Measurements from ENCODE around the gene ACAD9. TPM values are rescaled to one million over a fixed set of nuclear protein-coding genes. Genes with fewer than 3 reads are reported as not detected.

ACAD9 gene
- total and polyA plus RNA-seq, 2 donors (not counting 1 experiment from before 2014, with no cell fraction given), result 33.6 to 41.6 TPM

DNA sequence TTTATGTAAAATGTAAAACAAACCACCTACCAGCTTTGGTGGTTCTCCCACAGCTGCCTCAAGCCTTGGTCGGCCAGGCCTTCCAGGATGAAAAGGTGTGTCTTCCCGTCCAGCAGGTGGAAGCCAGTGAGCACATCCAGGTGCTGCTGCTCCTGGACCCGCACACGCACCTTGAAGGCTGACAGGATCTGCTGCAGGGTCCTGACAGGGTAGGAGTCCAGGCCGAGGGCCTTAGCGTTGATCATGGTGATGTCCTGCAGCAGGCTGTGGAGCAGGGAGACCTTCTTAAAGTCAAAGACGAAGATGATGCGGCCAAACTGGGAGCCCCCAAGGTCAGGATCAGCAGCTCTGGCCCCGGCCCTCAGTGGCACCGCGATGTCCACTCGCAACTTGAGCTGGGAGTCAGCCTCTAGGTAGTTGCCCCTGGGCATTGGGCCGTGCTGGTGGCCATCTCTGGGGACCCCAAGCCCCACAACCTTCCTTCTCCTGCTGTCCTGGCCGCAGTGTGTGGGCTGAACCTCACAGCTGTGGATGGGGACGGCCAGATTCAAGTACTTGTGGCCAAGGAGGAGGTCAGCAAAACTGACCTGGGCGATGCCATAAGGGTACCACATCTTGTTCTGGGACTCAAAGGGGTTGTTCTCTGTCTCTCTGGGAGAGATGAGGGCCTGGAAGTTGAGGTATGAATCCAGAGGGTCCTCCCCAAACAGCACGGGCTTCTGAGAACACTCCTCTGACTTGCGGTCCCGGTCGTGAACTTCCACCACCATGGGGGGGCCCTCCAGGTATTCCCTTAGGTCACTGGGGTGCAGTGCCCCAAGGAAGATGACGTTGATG is 65.8 kb downstream of the ACAD9 start:
- DNase-seq (ENCODE audit: low read depth in 2 of 2), result no peak
- no peak for TF ChIP-seq EZH2 (IDR thresholded peaks at IDR 0.05; ENCODE audit: low read length, missing control alignments)
- TF ChIP-seq, protein P1, sequence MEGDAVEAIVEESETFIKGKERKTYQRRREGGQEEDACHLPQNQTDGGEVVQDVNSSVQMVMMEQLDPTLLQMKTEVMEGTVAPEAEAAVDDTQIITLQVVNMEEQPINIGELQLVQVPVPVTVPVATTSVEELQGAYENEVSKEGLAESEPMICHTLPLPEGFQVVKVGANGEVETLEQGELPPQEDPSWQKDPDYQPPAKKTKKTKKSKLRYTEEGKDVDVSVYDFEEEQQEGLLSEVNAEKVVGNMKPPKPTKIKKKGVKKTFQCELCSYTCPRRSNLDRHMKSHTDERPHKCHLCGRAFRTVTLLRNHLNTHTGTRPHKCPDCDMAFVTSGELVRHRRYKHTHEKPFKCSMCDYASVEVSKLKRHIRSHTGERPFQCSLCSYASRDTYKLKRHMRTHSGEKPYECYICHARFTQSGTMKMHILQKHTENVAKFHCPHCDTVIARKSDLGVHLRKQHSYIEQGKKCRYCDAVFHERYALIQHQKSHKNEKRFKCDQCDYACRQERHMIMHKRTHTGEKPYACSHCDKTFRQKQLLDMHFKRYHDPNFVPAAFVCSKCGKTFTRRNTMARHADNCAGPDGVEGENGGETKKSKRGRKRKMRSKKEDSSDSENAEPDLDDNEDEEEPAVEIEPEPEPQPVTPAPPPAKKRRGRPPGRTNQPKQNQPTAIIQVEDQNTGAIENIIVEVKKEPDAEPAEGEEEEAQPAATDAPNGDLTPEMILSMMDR (conservative IDR thresholded peaks at IDR 0.05 in 1 of 2, IDR thresholded peaks at IDR 0.05 in 1 of 2; ENCODE audit: low read depth in 1 of 2, low read length in 2 of 2), result no peak
- H2AFZ ChIP-seq (ENCODE audit: low read length), result no peak overlapping the region
- no peaks in the 10 kb centered on the region for H4K20me1 ChIP-seq (ENCODE audit: control insufficient read depth, extremely low read depth, insufficient read depth, low read length)
- peaks cover 6% of the 10 kb centered on the region for H3K27me3 ChIP-seq (ENCODE audit: control insufficient read depth, insufficient read depth, low read length)
- H3K4me2 ChIP-seq (ENCODE audit: extremely low read depth, insufficient read depth, low read length), result no peak overlapping the region
- no peak overlapping the region for H3K27ac ChIP-seq (ENCODE audit: insufficient read depth, low read length)
- H3K9me3 ChIP-seq (ENCODE audit: control insufficient read depth, insufficient read depth, low read depth, low read length), result no peaks in the 10 kb centered on the region
- H3K79me2 ChIP-seq (ENCODE audit: control insufficient read depth, insufficient read depth, low read length), result no peaks in the 10 kb centered on the region
- H3K4me3 ChIP-seq (replicated peaks in 1 of 4; ENCODE audit: control extremely low read depth in 1 of 4, insufficient read depth in 1 of 4, low read depth in 3 of 4, low read length in 4 of 4), result no peak overlapping the region
- H3K4me1 ChIP-seq (ENCODE audit: control insufficient read depth, extremely low read depth, insufficient read depth, low read length), result no peaks in the 10 kb centered on the region
- H3K9ac ChIP-seq (ENCODE audit: insufficient read depth, low read length), result no peak overlapping the region
- no peaks in the 10 kb centered on the region for H3K36me3 ChIP-seq (ENCODE audit: control insufficient read depth, insufficient read depth, low read length)

DNA sequence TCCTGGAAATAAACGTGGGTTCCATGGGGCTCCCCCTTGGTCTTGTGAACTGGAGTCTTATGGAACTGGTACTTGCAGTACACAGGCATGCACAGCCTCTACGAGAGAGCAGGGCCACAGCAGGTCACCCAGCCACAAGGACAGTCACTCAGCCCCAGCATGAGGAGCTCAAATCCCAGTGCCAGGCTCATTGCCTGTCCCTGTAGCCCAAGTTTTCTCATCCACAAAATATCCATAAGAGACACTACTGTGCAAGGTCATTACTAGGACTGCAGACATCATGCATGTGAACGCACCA is 66.4 kb downstream of the ACAD9 start:
- H3K27me3 ChIP-seq (ENCODE audit: control insufficient read depth, insufficient read depth, low read length), result peaks cover 6% of the 10 kb centered on the region
- DNase-seq (ENCODE audit: low read depth in 2 of 2), result no peak

DNA sequence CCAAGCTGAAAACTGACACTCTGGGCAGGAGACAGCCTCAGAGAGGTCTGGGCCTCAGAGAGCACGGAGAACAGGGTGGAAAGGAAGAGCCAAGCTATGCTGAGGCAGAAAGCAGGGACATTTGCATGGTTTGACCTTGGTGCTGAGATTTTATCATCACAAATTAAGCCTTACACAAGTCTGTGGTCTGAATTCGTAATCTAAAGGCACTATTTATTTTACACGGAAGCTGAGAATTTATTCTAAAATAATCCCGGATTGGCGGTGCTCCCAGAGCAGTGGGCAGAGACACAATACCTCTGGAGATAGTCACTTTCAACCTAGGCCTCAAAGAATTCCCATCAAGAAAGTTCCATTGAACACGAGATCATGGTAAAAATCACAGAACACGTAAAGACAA is 67.0 kb downstream of the ACAD9 start:
- Histone ChIP-seq H3K36me3 (ENCODE audit: control insufficient read depth, insufficient read depth, low read length) (no peaks in the 10 kb centered on the region), H4K20me1 (ENCODE audit: control insufficient read depth, extremely low read depth, insufficient read depth, low read length) (no peaks in the 10 kb centered on the region), H3K79me2 (ENCODE audit: control insufficient read depth, insufficient read depth, low read length) (no peaks in the 10 kb centered on the region), H3K9me3 (ENCODE audit: control insufficient read depth, insufficient read depth, low read depth, low read length) (no peaks in the 10 kb centered on the region), H2AFZ (ENCODE audit: low read length) (no peak overlapping the region), H3K9ac (ENCODE audit: insufficient read depth, low read length) (no peak overlapping the region), H3K4me3 (replicated peaks in 1 of 4; ENCODE audit: control extremely low read depth in 1 of 4, insufficient read depth in 1 of 4, low read depth in 3 of 4, low read length in 4 of 4) (no peak overlapping the region), H3K4me2 (ENCODE audit: extremely low read depth, insufficient read depth, low read length) (no peak overlapping the region), H3K27me3 (ENCODE audit: control insufficient read depth, insufficient read depth, low read length) (peaks cover 6% of the 10 kb centered on the region), H3K4me1 (ENCODE audit: control insufficient read depth, extremely low read depth, insufficient read depth, low read length) (no peaks in the 10 kb centered on the region), H3K27ac (ENCODE audit: insufficient read depth, low read length) (no peak overlapping the region)
- DNase-seq (ENCODE audit: low read depth in 2 of 2), result peak in 1 of 2 donors; percentile 88
- TF ChIP-seq, protein P1 (conservative IDR thresholded peaks at IDR 0.05 in 1 of 2, IDR thresholded peaks at IDR 0.05 in 1 of 2; ENCODE audit: low read depth in 1 of 2, low read length in 2 of 2), result no peak
- no peak for TF ChIP-seq EZH2 (IDR thresholded peaks at IDR 0.05; ENCODE audit: low read length, missing control alignments)

More for the DNA sequence above, 66.4 kb downstream of the ACAD9 start:
- Histone ChIP-seq H4K20me1 (ENCODE audit: control insufficient read depth, extremely low read depth, insufficient read depth, low read length) (no peaks in the 10 kb centered on the region), H3K4me1 (ENCODE audit: control insufficient read depth, extremely low read depth, insufficient read depth, low read length) (no peaks in the 10 kb centered on the region), H3K79me2 (ENCODE audit: control insufficient read depth, insufficient read depth, low read length) (no peaks in the 10 kb centered on the region), H3K27ac (ENCODE audit: insufficient read depth, low read length) (no peak overlapping the region), H3K4me3 (replicated peaks in 1 of 4; ENCODE audit: control extremely low read depth in 1 of 4, insufficient read depth in 1 of 4, low read depth in 3 of 4, low read length in 4 of 4) (no peak overlapping the region), H2AFZ (ENCODE audit: low read length) (no peak overlapping the region), H3K36me3 (ENCODE audit: control insufficient read depth, insufficient read depth, low read length) (no peaks in the 10 kb centered on the region), H3K4me2 (ENCODE audit: extremely low read depth, insufficient read depth, low read length) (no peak overlapping the region), H3K9me3 (ENCODE audit: control insufficient read depth, insufficient read depth, low read depth, low read length) (no peaks in the 10 kb centered on the region), H3K9ac (ENCODE audit: insufficient read depth, low read length) (no peak overlapping the region)
- TF ChIP-seq, protein P1 (conservative IDR thresholded peaks at IDR 0.05 in 1 of 2, IDR thresholded peaks at IDR 0.05 in 1 of 2; ENCODE audit: low read depth in 1 of 2, low read length in 2 of 2), result no peak
- TF ChIP-seq EZH2 (IDR thresholded peaks at IDR 0.05; ENCODE audit: low read length, missing control alignments), result no peak
